Measurements from ENCODE around the gene S100A5.

Gene S100A5

DNA sequence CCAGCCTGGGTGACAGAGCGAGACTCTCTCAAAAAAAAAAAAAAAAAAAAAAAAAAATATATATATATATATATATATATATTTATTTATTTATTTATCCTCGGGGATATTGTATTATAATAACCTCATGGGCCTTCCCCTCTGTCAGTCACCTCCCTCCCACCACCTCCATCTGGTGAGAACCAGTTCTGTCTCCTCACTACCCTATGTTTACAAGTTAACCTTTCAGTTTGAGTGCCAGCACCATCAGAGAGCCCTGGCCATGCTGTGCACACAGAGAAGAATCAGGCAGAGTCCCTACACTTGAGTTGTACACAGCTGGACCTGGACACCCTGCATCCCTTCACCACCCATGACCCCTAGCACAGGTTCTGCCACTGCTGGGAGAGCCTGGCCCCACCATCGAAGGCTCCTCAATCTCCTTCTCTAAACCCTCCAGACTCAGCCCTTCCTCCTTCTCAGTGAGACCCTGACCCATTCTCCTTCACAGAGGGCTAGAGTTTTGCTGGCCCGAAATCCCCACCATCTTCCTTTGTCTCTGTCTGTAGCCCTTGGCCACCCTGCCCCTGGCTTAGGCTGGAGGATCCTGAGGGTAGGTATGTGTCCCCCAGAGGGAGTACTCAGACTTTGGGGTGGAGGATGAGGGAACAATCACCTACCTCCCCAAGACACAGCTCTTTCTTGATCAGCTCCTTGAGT is 1.2 kb downstream of the S100A5 start:
- no peak for DNase-seq (ENCODE audit: low read depth)
- no peak overlapping the region for H3K4me3 ChIP-seq (replicated peaks; ENCODE audit: low read depth, low read length)
- TF ChIP-seq, protein P1, sequence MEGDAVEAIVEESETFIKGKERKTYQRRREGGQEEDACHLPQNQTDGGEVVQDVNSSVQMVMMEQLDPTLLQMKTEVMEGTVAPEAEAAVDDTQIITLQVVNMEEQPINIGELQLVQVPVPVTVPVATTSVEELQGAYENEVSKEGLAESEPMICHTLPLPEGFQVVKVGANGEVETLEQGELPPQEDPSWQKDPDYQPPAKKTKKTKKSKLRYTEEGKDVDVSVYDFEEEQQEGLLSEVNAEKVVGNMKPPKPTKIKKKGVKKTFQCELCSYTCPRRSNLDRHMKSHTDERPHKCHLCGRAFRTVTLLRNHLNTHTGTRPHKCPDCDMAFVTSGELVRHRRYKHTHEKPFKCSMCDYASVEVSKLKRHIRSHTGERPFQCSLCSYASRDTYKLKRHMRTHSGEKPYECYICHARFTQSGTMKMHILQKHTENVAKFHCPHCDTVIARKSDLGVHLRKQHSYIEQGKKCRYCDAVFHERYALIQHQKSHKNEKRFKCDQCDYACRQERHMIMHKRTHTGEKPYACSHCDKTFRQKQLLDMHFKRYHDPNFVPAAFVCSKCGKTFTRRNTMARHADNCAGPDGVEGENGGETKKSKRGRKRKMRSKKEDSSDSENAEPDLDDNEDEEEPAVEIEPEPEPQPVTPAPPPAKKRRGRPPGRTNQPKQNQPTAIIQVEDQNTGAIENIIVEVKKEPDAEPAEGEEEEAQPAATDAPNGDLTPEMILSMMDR (IDR thresholded peaks at IDR 0.05; ENCODE audit: low read length, missing control alignments), result no peak

GRCh38 chr1:153538315-153538821 is 2.4 kb downstream of the S100A5 start:
- TF ChIP-seq, protein P1 (IDR thresholded peaks at IDR 0.05; ENCODE audit: low read length, missing control alignments), result no peak
- H3K4me3 ChIP-seq (replicated peaks; ENCODE audit: low read depth, low read length), result no peak overlapping the region
- no peak for DNase-seq (ENCODE audit: low read depth)

- TF ChIP-seq, protein P1 (IDR thresholded peaks at IDR 0.05; ENCODE audit: low read length, missing control alignments), result no peak
- no peak for DNase-seq (ENCODE audit: low read depth)
Observed at GRCh38 chr1:153537376-153537730, 3.4 kb downstream of the S100A5 start.

DNA sequence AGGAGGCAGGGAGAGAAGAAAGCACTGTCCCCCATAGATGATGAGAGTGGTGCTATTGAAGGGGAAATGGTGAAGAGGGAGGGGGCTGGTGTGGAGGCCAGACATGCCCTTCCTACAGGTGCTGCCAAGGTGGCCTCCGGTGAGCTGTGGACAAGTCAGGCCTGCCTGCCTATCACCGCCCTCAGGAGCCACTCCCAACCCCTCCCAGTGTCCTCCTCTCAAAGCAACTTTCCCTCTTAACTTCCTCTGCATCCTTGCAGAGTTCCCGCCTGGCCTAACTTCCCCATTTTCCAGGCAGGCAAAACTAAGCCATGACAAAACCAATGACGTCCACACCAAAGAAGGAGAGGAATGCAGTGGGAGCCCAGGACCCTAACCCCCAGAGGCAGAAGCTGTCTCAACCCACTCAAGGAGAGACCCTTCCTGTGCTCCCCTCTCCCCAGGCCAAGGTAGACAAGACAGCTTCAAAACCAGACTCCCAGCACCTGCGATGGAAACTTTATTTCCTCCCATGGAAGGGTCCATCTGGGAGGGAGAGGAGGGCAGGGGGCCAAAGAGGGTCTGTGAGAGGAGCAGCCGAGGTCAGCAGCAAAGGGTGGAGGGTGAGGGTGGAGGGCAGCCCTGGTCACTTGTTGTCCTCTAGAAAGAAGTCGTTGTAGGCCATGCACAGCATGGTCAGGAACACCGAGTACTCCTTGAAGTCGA is 3.9 kb downstream of the S100A5 start:
- peak overlapping the region; percentile 67 for H3K4me3 ChIP-seq (replicated peaks; ENCODE audit: low read depth, low read length)
- no peak for DNase-seq (ENCODE audit: low read depth)
- TF ChIP-seq, protein P1 (IDR thresholded peaks at IDR 0.05; ENCODE audit: low read length, missing control alignments), result no peak

More at GRCh38 chr1:153537376-153537730, 3.4 kb downstream of the S100A5 start:
- H3K4me3 ChIP-seq (replicated peaks; ENCODE audit: low read depth, low read length), result no peak overlapping the region

DNA sequence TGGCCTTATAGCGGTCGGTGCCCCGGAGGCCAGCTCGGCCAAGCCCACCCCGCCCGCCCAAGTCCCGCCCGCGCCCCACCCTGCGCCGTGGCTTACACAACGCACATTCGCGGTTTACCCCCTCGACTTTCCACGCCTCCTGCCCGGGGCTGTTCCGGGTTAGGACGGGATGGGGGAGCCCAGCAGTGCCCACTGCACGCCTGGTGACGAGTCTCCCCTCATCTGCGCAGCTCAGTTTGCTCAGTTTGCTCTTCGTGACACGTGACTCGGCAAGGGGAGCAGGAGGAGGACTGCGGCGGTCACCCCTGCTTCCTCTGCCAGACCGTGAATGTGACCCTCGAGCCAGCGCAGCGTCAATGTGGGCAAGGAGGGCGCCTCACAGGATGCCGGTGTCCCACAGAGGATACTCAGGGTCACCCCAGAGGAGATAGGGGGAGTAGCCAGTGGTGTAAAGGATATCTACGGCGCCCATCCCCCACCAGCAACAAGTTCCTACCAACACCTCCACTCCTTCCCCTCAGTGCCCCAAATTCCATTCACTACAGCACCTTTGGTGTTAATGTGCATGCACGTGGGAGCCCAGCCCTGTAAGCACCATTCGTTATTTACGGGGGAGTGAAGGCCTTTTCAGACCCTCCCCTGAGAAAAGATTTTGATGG is 4.6 kb downstream of the S100A5 start:
- TF ChIP-seq, protein P1 (IDR thresholded peaks at IDR 0.05; ENCODE audit: low read length, missing control alignments), result no peak
- peak; percentile 84 for DNase-seq (ENCODE audit: low read depth)
- peak overlapping the region; percentile 67 for H3K4me3 ChIP-seq (replicated peaks; ENCODE audit: low read depth, low read length)

DNA sequence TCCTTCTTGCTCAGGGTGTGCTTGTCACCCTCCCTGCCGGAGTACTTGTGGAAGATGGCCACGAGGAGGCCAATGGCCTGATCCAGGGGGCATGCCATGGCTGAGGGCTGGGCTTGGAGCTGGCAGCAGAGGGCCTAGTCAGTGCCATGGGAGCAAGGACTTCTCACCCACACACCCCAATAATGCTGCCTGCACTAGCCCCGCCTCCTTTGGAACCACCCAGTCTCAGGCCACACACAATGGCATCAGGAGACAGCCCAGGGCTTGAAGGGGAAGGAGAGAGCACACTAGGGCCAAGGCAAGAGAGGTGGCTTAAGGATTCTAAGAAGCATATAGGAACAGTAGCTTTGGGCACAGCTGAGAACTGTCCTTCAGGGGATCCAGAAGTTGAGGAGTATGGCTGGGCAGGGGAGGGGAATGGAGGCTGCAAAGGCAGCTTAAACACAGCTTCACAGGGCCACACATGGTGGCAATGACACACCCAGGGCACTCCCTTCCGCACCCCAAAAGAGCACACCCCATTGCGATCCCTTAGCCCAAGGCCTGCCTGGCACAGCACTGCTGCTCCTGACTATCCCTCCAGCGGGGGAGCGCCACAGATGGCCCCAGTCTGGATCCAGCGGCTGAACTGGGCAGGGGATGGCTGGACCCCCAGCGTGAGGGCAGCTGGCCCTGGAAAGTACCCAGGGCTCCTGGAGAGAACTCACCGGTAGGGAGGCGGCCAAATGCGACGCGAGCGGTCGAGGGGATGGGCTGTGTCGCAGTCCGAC is 5.3 kb downstream of the S100A5 start, which contains the start of gene S100A6:
Gene S100A6, minus strand, starts transcription at position 750 of the 770 bp plus-strand sequence. Its CDS starts 652 bp downstream, at position 98.
- no peak for DNase-seq (ENCODE audit: low read depth)

More for the DNA sequence above, 5.3 kb downstream of the S100A5 start, which contains the start of gene S100A6:
- TF ChIP-seq, protein P1 (IDR thresholded peaks at IDR 0.05; ENCODE audit: low read length, missing control alignments), result no peak
- H3K4me3 ChIP-seq (replicated peaks; ENCODE audit: low read depth, low read length), result peak within 1 kb of the TSS; percentile 67

Data from fibroblast of pulmonary artery (primary cell).